Subcutaneous abdominal adipose tissue (tissue), 5 donors: Measurements from ENCODE around the gene SNCB.
"Not testable (repeated sequence)": the region's sequence is repeated elsewhere in the genome, so short reads cannot be mapped to it uniquely, and the experiment has no call there.

Experiments
- H3K27ac ChIP-seq: one replicate; pipeline ENCODE4 v1.7.0; 2013; ENCODE audit warnings: low read depth, mild to moderate bottlenecking, inconsistent platforms, low read length, moderate library complexity
- H3K27me3 ChIP-seq, 5 donors: one replicate each; pipeline ENCODE4 v1.7.0; 2013; ENCODE audit warnings: low read length in 5 of 5, inconsistent platforms in 1 of 5; ENCODE audit not compliant: control insufficient read depth in 5 of 5, insufficient read depth in 4 of 5
- H3K36me3 ChIP-seq, 5 donors: one replicate each; pipeline ENCODE4 v1.7.0; 2013; ENCODE audit warnings: low read length in 5 of 5; ENCODE audit not compliant: control insufficient read depth in 5 of 5, insufficient read depth in 5 of 5
- H3K4me1 ChIP-seq, 5 donors: one replicate each; pipeline ENCODE4 v1.7.0; 2013; ENCODE audit warnings: low read length in 5 of 5, mild to moderate bottlenecking in 3 of 5, moderate library complexity in 1 of 5; ENCODE audit not compliant: control insufficient read depth in 5 of 5, insufficient read depth in 5 of 5
- H3K4me3 ChIP-seq, 5 donors: one replicate each; pipeline ENCODE4 v1.7.0; 2013; ENCODE audit warnings: low read length in 5 of 5, low read depth in 1 of 5
- H3K9ac ChIP-seq, 5 donors: one replicate each; pipeline ENCODE4 v1.7.0; 2013; ENCODE audit warnings: low read length in 5 of 5, mild to moderate bottlenecking in 4 of 5, moderate library complexity in 3 of 5
- H3K9me3 ChIP-seq, 5 donors: one replicate each; pipeline ENCODE4 v1.7.0; 2013; ENCODE audit warnings: low read length in 5 of 5; ENCODE audit not compliant: control insufficient read depth in 5 of 5
- donor health status: healthy.
- donor health status: healthy.
- donor health status: healthy.
- donor health status: healthy.
- donor health status: healthy.

Gene SNCB

GRCh38 chr5:176595386-176595943 lies 34.9 kb downstream of the SNCB start:
- Histone ChIP-seq H3K27ac (no peak overlapping the region), H3K36me3 (no peaks in the 10 kb centered on the region), H3K9ac (no peak overlapping the region), H3K9me3 (no peaks in the 10 kb centered on the region), H3K4me1 (peaks cover 0 to 12% (median 5%) of the 10 kb centered on the region in 5 donors), H3K27me3 (peaks cover 19 to 38% (median 32%) of the 10 kb centered on the region in 5 donors), H3K4me3 (no peak overlapping the region)

DNA sequence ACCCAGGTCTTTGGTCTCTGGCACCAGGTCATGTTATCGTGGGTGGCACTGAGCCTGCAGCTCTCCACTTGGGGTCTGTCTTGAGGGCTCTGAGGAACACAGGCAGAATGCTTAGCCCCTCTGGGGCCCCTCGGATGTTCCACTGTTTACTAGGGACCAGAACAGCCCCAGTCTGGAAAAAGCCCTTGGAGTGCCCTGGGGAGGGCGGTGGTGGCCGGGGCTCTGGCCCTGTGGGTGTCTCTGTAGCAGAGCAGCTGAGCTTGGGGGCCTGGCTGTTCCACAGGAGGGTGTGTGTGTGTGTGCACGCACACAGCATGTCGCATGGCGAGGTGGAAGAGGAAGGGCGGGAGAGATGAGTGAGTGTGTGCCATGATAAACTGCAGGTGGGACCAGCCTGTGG lies 35.8 kb downstream of the SNCB start:
- Histone ChIP-seq H3K36me3 (no peaks in the 10 kb centered on the region), H3K27me3 (peaks cover 19 to 36% (median 32%) of the 10 kb centered on the region in 5 donors), H3K4me3 (no peak overlapping the region), H3K27ac (no peak overlapping the region), H3K9ac (no peak overlapping the region), H3K9me3 (no peaks in the 10 kb centered on the region), H3K4me1 (peaks cover 0 to 12% (median 5%) of the 10 kb centered on the region in 5 donors)

DNA sequence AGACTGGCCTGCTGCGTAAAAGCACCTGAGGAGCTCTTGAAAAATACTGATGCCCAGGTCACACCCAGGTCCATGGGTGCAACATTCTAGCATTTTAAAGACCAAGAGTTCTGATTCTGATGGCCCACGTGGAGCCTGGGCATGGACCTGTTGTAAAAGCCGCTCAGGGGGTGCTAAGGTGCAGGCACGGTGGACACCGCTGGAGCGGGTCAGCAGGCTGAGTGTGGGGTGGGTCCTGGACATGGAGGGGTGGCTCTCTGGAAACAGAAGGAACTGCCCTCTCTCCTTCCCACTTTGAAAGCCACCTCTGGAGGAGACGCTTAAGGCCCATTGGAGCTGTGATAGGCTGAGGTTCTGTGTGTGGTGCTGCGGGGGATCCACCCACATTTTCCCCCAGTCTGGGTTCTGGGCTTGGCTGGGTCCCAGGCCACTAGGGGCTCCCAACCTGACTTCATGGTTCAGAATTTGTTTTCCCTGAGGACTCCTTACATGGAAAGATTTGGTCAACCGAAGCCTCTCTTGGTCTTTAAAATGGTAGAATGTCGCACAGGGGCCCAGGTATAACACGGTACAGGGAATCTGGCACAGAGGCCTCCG lies 37.0 kb downstream of the SNCB start:
- Histone ChIP-seq H3K4me3 (no peak overlapping the region), H3K36me3 (no peaks in the 10 kb centered on the region), H3K9me3 (no peaks in the 10 kb centered on the region), H3K27ac (no peak overlapping the region), H3K4me1 (peaks cover 0 to 12% (median 5%) of the 10 kb centered on the region in 5 donors), H3K27me3 (peaks cover 19 to 30% (median 29%) of the 10 kb centered on the region in 5 donors), H3K9ac (no peak overlapping the region)

DNA sequence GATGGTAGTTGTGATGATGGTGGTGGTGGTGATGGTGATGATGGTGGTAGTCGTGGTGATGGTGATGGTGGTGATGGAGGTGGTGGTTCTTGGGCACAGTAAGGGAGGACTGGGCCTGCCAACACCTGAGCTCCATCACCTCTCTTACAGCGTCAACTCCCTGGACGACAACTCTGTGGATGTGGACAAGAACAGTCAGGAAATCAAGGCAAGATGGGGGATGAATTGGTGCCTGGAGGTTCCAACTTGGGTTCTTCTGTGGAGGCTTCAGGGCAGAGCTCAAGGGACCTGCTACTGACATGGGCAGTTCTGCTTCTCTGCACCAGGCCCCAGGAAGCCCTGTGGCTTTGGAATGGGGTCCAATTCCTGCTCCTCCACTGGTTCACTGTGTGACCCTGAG lies 37.8 kb downstream of the SNCB start:
- Histone ChIP-seq H3K4me1 (peaks cover 0 to 12% (median 5%) of the 10 kb centered on the region in 5 donors), H3K4me3 (no peak overlapping the region), H3K9me3 (no peaks in the 10 kb centered on the region), H3K27ac (no peak overlapping the region), H3K9ac (no peak overlapping the region), H3K36me3 (no peaks in the 10 kb centered on the region), H3K27me3 (peaks cover 17 to 24% (median 22%) of the 10 kb centered on the region in 5 donors)

DNA sequence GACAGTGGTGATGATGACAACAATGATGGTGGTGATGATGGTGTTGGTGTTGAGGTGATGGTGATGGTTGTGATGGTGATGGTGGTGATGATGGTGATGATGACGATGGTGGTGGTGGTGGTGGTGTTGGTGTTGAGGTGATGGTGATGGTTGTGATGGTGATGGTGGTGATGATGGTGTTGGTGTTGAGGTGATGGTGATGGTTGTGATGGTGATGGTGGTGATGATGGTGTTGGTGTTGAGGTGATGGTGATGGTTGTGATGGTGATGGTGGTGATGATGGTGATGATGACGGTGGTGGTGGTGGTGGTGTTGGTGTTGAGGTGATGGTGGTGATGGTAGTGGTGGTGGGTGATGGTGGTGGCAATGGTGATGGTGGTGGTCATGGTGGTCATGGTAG lies 38.7 kb downstream of the SNCB start:
- not testable (repeated sequence) for H3K4me1 ChIP-seq, H3K27ac ChIP-seq, H3K36me3 ChIP-seq, H3K9me3 ChIP-seq, H3K9ac ChIP-seq, H3K4me3 ChIP-seq
- H3K27me3 ChIP-seq: peaks cover 13 to 22% (median 20%) of the 10 kb centered on the region in 5 donors

DNA sequence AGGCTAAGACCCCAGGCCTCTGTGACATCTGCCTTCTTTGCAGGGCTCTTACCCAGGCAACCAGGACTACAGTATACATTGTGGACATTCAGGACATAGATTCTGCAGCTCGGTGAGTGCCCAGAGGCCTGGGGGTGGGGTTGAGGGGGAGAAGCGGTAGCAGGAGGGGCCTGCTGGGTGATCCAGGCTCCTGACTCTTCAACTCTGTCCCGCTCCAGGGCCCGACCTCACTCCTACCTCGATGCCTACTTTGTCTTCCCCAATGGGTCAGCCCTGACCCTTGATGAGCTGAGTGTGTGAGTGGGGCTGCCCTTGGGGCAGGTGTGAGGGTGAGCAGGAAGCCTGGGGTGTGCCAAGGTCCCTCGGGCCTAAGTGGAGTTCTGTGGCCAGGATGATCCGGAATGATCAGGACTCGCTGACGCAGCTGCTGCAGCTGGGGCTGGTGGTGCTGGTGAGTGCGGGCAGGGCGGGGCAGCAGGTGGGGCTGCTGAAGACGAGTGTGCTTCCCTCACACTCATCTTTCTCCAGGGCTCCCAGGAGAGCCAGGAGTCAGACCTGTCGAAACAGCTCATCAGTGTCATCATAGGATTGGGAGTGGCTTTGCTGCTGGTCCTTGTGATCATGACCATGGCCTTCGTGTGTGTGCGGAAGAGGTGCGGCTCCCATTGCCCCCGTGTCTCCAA lies 40.2 kb downstream of the SNCB start:
- no peaks in the 10 kb centered on the region for H3K36me3 ChIP-seq
- no peak overlapping the region for H3K27ac ChIP-seq
- no peak overlapping the region for H3K9ac ChIP-seq
- H3K4me3 ChIP-seq: no peak overlapping the region
- no peaks in the 10 kb centered on the region for H3K4me1 ChIP-seq
- peaks cover 3 to 12% (median 10%) of the 10 kb centered on the region in 5 donors for H3K27me3 ChIP-seq
- H3K9me3 ChIP-seq: peaks cover 0 to 6% (median 4%) of the 10 kb centered on the region in 5 donors

DNA sequence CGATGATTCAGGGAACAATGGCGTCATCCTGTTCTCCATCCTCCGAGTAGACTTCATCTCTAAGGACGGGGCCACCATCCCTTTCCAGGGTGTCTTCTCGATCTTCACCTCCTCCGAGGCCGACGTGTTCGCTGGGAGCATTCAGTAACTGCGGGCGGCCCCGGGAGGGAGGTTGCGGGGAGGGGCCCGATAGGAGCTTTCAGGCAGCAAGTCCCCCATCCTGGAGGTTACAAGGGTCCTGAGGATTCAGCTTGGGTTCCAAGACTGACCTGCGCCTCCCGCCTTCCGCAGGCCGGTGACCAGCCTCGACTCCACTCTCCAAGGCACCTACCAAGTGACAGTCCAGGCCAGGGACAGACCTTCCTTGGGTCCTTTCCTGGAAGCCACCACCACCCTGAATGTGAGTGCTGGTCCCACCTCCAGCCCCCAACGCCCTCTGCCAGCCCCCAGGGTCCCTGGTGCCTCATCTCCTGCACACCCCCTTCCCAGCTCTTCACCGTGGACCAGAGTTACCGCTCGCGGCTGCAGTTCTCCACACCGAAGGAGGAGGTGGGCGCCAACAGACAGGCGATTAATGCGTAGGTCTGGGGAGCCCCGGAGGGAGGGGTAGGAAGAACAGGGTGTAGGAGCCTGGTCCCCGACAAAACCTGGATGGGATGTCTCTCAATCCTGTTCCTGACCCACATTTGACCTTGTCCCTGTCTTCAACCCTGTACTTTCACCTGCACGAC lies 41.1 kb downstream of the SNCB start:
- H3K9me3 ChIP-seq: peaks cover 3 to 16% (median 14%) of the 10 kb centered on the region in 5 donors
- no peak overlapping the region for H3K27ac ChIP-seq
- H3K27me3 ChIP-seq: peaks cover 0 to 5% (median 3%) of the 10 kb centered on the region in 5 donors
- no peaks in the 10 kb centered on the region for H3K36me3 ChIP-seq
- H3K4me1 ChIP-seq: no peaks in the 10 kb centered on the region
- no peak overlapping the region for H3K9ac ChIP-seq
- no peak overlapping the region for H3K4me3 ChIP-seq

- Histone ChIP-seq H3K36me3 (no peaks in the 10 kb centered on the region), H3K9ac (no peak overlapping the region), H3K27ac (no peak overlapping the region), H3K4me1 (no peaks in the 10 kb centered on the region), H3K9me3 (peaks cover 3 to 21% (median 16%) of the 10 kb centered on the region in 5 donors), H3K27me3 (peaks cover 0 to under 1% (median 0%) of the 10 kb centered on the region in 5 donors), H3K4me3 (no peak overlapping the region)
These were observed 42.0 kb downstream of the SNCB start for GRCh38 chr5:176588297-176588696.

DNA sequence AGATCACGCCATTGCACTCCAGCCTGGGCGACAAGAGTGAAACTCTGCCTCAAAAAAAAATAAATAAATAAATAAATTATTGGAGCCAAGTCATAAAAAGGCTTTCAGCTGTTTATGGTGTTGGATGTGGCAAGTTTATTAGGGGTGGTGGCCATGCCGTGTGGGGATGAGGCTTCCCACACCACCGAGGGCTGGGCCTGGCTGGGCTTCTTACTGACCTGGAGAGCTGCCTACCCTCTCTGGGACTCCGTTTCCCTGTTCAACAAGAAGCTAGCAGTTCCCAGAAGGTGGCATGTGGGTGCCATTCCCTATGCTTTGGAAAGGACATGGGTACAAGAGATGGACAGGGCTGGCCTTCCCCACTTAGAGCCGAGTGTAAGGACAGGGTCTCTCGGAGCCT lies 42.9 kb downstream of the SNCB start:
- H3K36me3 ChIP-seq: no peaks in the 10 kb centered on the region
- H3K9me3 ChIP-seq: peaks cover 3 to 21% (median 16%) of the 10 kb centered on the region in 5 donors
- no peak overlapping the region for H3K9ac ChIP-seq
- no peak overlapping the region for H3K4me3 ChIP-seq
- H3K27me3 ChIP-seq: no peaks in the 10 kb centered on the region
- no peak overlapping the region for H3K27ac ChIP-seq
- H3K4me1 ChIP-seq: no peaks in the 10 kb centered on the region

DNA sequence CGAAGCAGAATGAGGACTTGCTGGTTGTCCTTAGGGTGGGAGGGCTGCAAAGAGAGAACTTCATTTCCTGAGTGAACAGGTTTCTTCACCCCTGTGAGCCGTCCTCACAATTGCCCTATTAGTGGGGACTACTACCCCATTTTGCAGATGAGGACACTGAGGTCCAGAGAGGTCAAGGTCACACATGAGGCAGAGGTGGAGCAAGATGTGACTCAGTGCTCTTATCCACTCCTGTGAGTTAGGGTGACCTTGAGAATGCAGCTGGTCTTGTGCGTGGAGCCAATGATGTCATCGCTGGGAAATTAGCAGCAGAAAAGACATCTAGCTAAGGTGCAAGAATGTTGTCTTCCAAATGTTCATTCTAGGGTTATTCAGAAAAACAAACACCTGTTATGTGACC lies 47.3 kb downstream of the SNCB start:
- Histone ChIP-seq H3K9ac (no peak overlapping the region), H3K36me3 (no peaks in the 10 kb centered on the region), H3K27ac (no peak overlapping the region), H3K27me3 (peaks cover 0 to 5% (median 0%) of the 10 kb centered on the region in 5 donors), H3K4me1 (no peaks in the 10 kb centered on the region), H3K4me3 (no peak overlapping the region), H3K9me3 (peaks cover 3 to 21% (median 16%) of the 10 kb centered on the region in 5 donors)
